HepG2 (cell line): ENCODE data around the gene EVA1C. TPM values are rescaled to one million over a fixed set of nuclear protein-coding genes. Genes with fewer than 3 reads are reported as not detected.
"Not testable (repeated sequence)": the region's sequence is repeated elsewhere in the genome, so short reads cannot be mapped to it uniquely, and the experiment has no call there.

ENCODE experiments used
- ATAC-seq: fragments of 200-7000 bp; cut with Tn5 transposase; 3 replicates; pipeline ENCODE4 v1.9.1; 2020; ENCODE audit warnings: mild to moderate bottlenecking, moderate library complexity
- BruUV-seq: library from RNA; stranded (reverse); fragments of 400-500 nt; replicated peaks from 2 replicates; lab custom pipeline; 2021; lab: Mats Ljungman, UMichigan
- CTCF ChIA-PET: fragments of 300-600 bp; formaldehyde crosslinking; extraction: SDS; loops from one replicate; lab custom pipeline; 2021; ENCODE audit warnings: low total read pairs, inconsistent platforms, low intra/inter-chr PET ratio; lab: Yijun Ruan, JAX
- POLR2A ChIA-PET: fragments of 350-600 bp; sonication (Branson Sonifier 250); formaldehyde crosslinking; loops from one replicate; lab custom pipeline; 2020; ENCODE audit warnings: antibody characterized with exemption, inconsistent platforms; lab: Yijun Ruan, JAX
- DNase-seq: peaks from one replicate; pipeline ENCODE4 v3.0.0-alpha.2; 2015; ENCODE audit warnings: low spot score
- FAIRE-seq: peaks from 3 replicates; lab custom pipeline; 2011; peaks lifted over from hg19 to GRCh38; lab: Jason Lieb, UNC
- H2AFZ ChIP-seq: one replicate; pipeline ENCODE4 v1.6.1; 2011; ENCODE audit warnings: low read length, inconsistent platforms
- H3K27ac ChIP-seq: fragments of 300-600 bp; 3 replicates; pipeline ENCODE4 v1.8.0; 2011; ENCODE audit warnings: mixed run types, mild to moderate bottlenecking, mixed read lengths, low read length, inconsistent platforms; ENCODE audit not compliant: insufficient read depth; ENCODE audit errors: extremely low read length
- H3K27me3 ChIP-seq, 2 experiments: fragments of 200-600 bp in 1 of 2; 2 replicates in 1 of 2; 3 replicates in 1 of 2; pipeline versions ENCODE4 v1.6.0 to v1.8.0; 2011; ENCODE audit warnings: low read length in 2 of 2, mild to moderate bottlenecking in 2 of 2, moderate library complexity in 2 of 2, inconsistent platforms in 1 of 2; ENCODE audit not compliant: insufficient read depth in 2 of 2, control insufficient read depth in 1 of 2
- H3K36me3 ChIP-seq, 2 experiments: fragments of 200-600 bp in 1 of 2; replicated peaks in 1 of 2; 2 replicates in 1 of 2; 3 replicates in 1 of 2; pipeline versions ENCODE4 v1.5.1 to v1.8.0; 2011; ENCODE audit warnings: low read length in 2 of 2, inconsistent platforms in 1 of 2; ENCODE audit not compliant: insufficient read depth in 2 of 2, control insufficient read depth in 1 of 2
- H3K4me1 ChIP-seq: 2 replicates; pipeline ENCODE4 v1.5.1; 2012; ENCODE audit warnings: low read length, inconsistent platforms; ENCODE audit not compliant: insufficient read depth
- H3K4me2 ChIP-seq: 2 replicates; pipeline ENCODE4 v1.6.0; 2011; ENCODE audit warnings: low read depth, low read length, inconsistent platforms
- H3K4me3 ChIP-seq, 3 experiments: fragments of 200-600 bp in 1 of 3; sonication (generic), shearing (Covaris generic) in 1 of 3; replicated peaks in 1 of 3; 2 replicates each; pipeline ENCODE4 v1.5.1; 2011 to 2016; ENCODE audit warnings: low read length in 3 of 3, inconsistent platforms in 2 of 3, low read depth in 2 of 3, mild to moderate bottlenecking in 2 of 3, control low read depth in 1 of 3, mixed read lengths in 1 of 3; ENCODE audit not compliant: insufficient read depth in 1 of 3
- H3K79me2 ChIP-seq: one replicate; pipeline ENCODE4 v1.6.1; 2011; ENCODE audit warnings: low read length, inconsistent platforms; ENCODE audit not compliant: insufficient read depth
- H3K9ac ChIP-seq: 2 replicates; pipeline ENCODE4 v1.6.0; 2011; ENCODE audit warnings: mild to moderate bottlenecking, low read depth, low read length, inconsistent platforms; ENCODE audit not compliant: insufficient read depth
- H3K9me3 ChIP-seq: 2 replicates; pipeline ENCODE4 v1.5.1; 2012; ENCODE audit warnings: mild to moderate bottlenecking, low read length
- H4K20me1 ChIP-seq: 2 replicates; pipeline ENCODE4 v1.6.0; 2011; ENCODE audit warnings: inconsistent platforms, mild to moderate bottlenecking, low read length, moderate library complexity; ENCODE audit not compliant: insufficient read depth
- KDM1A ChIP-seq: IDR thresholded peaks from 2 replicates; pipeline ENCODE4 v1.6.1; 2016; ENCODE audit warnings: missing compliant biosample characterization
- ZSCAN30 ChIP-seq: sonication (generic); formaldehyde crosslinking; IDR thresholded peaks from 2 replicates; pipeline ENCODE4 v1.5.0; 2020; ENCODE audit warnings: mild to moderate bottlenecking, missing genetic modification reagents
- WGBS: methylation state at CpG from one replicate; pipeline ENCODE4 v1.1.6; 2017; ENCODE audit warnings: low lambda C conversion rate; 5-methylcytosine and 5-hydroxymethylcytosine counted together
- in situ Hi-C: cut with HindIII; loops from 2 replicates; pipeline ENCODE4 v1.10.0; 2017; ENCODE audit warnings: low pct_unique_long_range_greater_than_20kb; ENCODE audit not compliant: extremely low pct_ligation_motif_present
- intact Hi-C: fragments of 100-400 bp; cut with micrococcal nuclease; formaldehyde crosslinking; loops from one replicate; pipeline ENCODE4 v1.10.0; 2022; ENCODE audit not compliant: unreplicated experiment
- polyA plus RNA-seq, 8 experiments: library from polyadenylated mRNA; depleted of rRNA in 3 of 8; stranded (reverse) in 7 of 8; unstranded in 1 of 8; fragments of >200 nt; fragmentation: Illumina TruSeq in 4 of 8; extraction: Trizol in 4 of 8; gene quantifications; 2 replicates each; pipeline versions ENCODE4 v1.2.1 to v1.2.3, GENCODE V29; 2011 to 2016; ENCODE audit warnings: low read depth in 4 of 8, missing spikeins in 1 of 8, mixed read lengths in 1 of 8; ENCODE audit not compliant: insufficient read depth in 1 of 8
- total RNA-seq, 5 experiments: library from RNA; depleted of rRNA; stranded (reverse); fragments of >200 nt; fragmentation: Illumina TruSeq; extraction: Trizol; gene quantifications; 2 replicates each; pipeline ENCODE4 v1.2.3, GENCODE V29; 2016; ENCODE audit warnings: low read depth in 1 of 5
- TF ChIP-seq, protein P1 (sequence below): sonication (generic); formaldehyde crosslinking; IDR thresholded peaks from 2 replicates; pipeline ENCODE4 v1.5.0; 2020; ENCODE audit warnings: mild to moderate bottlenecking, missing genetic modification reagents, borderline replicate concordance

Gene EVA1C
- total and polyA plus RNA-seq, 2 of the 13 experiments (the other 11 are each of a cell fraction or from before 2014, with no cell fraction given), result 0.29 to 0.34 TPM

DNA sequence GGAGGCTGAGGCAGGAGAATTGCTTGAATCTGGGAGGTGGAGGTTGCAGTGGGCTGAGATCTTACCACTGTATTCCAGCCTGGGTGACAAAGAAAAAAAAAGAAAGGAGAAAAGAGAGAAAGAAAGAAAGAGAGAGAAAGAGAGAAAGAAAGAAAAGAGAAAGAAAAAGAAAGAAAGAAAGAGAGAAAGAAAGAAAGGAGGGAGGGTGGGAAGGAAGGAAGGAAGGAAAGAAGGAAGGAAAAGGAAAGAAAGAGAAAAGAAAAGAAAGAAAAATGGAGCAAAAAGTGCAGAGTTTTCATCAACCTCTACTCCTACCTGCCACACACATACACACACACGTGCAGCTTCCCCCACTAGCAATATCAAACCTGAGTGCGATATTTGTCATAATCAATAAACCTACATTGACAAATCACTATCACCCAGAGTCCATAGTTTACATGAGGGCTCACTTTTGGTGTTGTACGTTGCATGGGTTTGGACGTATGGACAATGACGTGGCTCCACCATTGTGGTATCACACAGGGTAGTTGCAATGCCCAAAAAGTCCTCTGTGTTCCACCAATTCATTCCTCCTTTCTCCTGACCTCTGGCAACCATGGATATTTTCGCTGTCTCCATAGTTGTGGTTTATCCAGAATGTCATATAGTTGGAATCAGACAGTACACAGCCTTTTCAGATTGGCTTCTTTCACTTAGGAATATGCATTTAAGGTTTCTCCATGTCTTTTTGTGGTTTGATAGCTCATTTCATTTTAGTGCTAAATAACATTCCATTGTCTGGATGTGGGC lies 36.5 kb downstream of the EVA1C start (continued):
- TF ChIP-seq, protein P1, sequence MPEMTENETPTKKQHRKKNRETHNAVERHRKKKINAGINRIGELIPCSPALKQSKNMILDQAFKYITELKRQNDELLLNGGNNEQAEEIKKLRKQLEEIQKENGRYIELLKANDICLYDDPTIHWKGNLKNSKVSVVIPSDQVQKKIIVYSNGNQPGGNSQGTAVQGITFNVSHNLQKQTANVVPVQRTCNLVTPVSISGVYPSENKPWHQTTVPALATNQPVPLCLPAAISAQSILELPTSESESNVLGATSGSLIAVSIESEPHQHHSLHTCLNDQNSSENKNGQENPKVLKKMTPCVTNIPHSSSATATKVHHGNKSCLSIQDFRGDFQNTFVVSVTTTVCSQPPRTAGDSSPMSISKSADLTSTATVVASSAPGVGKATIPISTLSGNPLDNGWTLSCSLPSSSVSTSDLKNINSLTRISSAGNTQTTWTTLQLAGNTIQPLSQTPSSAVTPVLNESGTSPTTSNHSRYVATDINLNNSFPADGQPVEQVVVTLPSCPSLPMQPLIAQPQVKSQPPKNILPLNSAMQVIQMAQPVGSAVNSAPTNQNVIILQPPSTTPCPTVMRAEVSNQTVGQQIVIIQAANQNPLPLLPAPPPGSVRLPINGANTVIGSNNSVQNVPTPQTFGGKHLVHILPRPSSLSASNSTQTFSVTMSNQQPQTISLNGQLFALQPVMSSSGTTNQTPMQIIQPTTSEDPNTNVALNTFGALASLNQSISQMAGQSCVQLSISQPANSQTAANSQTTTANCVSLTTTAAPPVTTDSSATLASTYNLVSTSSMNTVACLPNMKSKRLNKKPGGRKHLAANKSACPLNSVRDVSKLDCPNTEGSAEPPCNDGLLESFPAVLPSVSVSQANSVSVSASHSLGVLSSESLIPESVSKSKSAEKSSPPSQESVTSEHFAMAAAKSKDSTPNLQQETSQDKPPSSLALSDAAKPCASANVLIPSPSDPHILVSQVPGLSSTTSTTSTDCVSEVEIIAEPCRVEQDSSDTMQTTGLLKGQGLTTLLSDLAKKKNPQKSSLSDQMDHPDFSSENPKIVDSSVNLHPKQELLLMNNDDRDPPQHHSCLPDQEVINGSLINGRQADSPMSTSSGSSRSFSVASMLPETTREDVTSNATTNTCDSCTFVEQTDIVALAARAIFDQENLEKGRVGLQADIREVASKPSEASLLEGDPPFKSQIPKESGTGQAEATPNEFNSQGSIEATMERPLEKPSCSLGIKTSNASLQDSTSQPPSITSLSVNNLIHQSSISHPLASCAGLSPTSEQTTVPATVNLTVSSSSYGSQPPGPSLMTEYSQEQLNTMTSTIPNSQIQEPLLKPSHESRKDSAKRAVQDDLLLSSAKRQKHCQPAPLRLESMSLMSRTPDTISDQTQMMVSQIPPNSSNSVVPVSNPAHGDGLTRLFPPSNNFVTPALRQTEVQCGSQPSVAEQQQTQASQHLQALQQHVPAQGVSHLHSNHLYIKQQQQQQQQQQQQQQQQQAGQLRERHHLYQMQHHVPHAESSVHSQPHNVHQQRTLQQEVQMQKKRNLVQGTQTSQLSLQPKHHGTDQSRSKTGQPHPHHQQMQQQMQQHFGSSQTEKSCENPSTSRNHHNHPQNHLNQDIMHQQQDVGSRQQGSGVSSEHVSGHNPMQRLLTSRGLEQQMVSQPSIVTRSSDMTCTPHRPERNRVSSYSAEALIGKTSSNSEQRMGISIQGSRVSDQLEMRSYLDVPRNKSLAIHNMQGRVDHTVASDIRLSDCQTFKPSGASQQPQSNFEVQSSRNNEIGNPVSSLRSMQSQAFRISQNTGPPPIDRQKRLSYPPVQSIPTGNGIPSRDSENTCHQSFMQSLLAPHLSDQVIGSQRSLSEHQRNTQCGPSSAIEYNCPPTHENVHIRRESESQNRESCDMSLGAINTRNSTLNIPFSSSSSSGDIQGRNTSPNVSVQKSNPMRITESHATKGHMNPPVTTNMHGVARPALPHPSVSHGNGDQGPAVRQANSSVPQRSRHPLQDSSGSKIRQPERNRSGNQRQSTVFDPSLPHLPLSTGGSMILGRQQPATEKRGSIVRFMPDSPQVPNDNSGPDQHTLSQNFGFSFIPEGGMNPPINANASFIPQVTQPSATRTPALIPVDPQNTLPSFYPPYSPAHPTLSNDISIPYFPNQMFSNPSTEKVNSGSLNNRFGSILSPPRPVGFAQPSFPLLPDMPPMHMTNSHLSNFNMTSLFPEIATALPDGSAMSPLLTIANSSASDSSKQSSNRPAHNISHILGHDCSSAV (CRISPR knock-in tag), result no peak
- TF ChIP-seq ZSCAN30 (no peak), KDM1A (CRISPR knock-in tag) (no peak)
- TF ChIP-seq, all 625 proteins: peak for 0

DNA sequence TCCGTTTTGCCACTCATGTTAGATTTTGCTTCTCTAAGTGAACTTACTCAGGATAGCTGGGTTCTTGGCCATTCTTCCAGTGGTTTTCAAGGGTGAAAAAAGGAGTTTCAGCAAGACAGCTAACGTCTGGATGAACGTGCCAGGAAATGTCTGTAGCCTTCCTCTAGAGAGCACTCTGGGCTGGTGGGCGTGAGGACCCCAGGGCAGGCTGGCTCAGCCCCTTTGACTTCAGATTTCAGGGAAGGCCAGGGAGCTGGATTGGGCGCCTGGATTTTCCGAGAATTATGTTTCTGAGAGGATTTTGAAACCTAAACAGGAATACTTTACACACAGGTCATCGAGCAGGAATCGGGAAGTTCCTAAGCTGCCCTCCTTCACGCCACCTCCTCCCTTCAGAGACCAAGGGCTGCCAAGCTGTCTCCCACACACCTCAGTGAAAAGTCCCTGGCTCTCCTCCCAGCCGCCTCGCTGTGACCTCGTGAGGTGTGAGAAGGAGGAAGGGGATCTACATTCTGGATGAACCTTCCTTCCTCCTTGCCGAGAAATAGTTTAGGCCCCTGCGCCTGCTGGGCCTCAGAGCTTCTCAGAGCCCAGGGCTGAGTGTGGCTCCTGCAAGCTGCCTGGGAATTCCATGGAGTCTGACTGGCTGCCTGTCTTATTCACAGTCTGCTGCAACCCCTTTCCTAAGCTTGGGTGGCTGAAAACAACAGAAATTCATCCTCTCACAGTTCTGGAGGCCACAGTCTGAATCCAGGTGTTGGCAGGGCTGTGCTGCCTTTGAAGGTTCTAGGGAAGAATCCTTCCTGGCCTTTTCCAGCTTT lies 38.6 kb downstream of the EVA1C start:
- 68% methylated on average over 13 of the region's 14 CpGs for WGBS
- H3K27ac ChIP-seq, DNase-seq, in situ Hi-C loops, ATAC-seq, H3K79me2 ChIP-seq, H2AFZ ChIP-seq, H3K4me2 ChIP-seq, H3K9ac ChIP-seq, POLR2A ChIA-PET, H3K27me3 ChIP-seq, H4K20me1 ChIP-seq, H3K36me3 ChIP-seq, CTCF ChIA-PET, FAIRE-seq, intact Hi-C loops, H3K4me3 ChIP-seq, BruUV-seq, H3K9me3 ChIP-seq: not testable (repeated sequence)
- peaks cover 21% of the 10 kb centered on the region for H3K4me1 ChIP-seq

DNA sequence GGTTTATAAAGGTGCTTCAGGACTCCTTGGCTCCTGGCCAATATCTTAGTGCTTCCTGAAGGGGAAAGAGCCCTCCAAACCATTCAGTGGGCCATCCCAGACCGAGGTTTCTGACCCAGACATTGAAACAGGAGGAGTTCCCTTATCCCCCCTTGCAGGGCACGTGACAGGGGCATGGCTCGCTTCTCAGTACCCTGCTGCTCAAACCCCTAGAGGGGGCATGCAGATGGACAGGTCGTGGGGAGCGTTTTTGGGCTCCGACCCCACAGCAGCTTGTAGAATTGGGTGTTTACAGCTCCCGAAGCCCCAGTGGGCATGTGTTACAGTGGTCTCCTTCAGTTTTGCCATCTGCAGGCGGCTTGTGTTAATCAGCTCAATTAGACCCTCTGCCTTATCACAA lies 39.7 kb downstream of the EVA1C start:
- in situ Hi-C loops, H3K9me3 ChIP-seq, H3K79me2 ChIP-seq: not testable (repeated sequence)

More for the DNA sequence above, 39.7 kb downstream of the EVA1C start:
- H3K4me1 ChIP-seq, result peaks cover 32% of the 10 kb centered on the region
- H3K36me3 ChIP-seq, intact Hi-C loops, DNase-seq, H3K4me3 ChIP-seq, H4K20me1 ChIP-seq, H3K27ac ChIP-seq, H3K27me3 ChIP-seq, H3K4me2 ChIP-seq, CTCF ChIA-PET, H2AFZ ChIP-seq, H3K9ac ChIP-seq, FAIRE-seq, ATAC-seq, POLR2A ChIA-PET, BruUV-seq: not testable (repeated sequence)
- 55% methylated on average over 5 of the region's 8 CpGs for WGBS
